Mucosa of rectum (tissue), 2 donors: ENCODE measurements around the gene DAPK1.

Experiments used
- H3K27ac ChIP-seq, 2 donors: one replicate each; pipeline ENCODE4 v1.7.0; 2013; ENCODE audit warnings: inconsistent platforms in 2 of 2, low read depth in 2 of 2, low read length in 2 of 2
- H3K27me3 ChIP-seq, 2 donors: one replicate each; pipeline ENCODE4 v1.7.0; 2013; ENCODE audit warnings: low read length in 2 of 2; ENCODE audit not compliant: control insufficient read depth in 2 of 2, insufficient read depth in 2 of 2
- H3K36me3 ChIP-seq, 2 donors: one replicate each; pipeline ENCODE4 v1.7.0; 2013; ENCODE audit warnings: low read length in 2 of 2; ENCODE audit not compliant: control insufficient read depth in 2 of 2, insufficient read depth in 2 of 2
- H3K4me1 ChIP-seq, 2 donors: one replicate each; pipeline ENCODE4 v1.7.0; 2013; ENCODE audit warnings: low read length in 2 of 2, mild to moderate bottlenecking in 1 of 2; ENCODE audit not compliant: control insufficient read depth in 2 of 2, insufficient read depth in 2 of 2
- H3K4me3 ChIP-seq, 2 donors: one replicate each; pipeline ENCODE4 v1.7.0; 2013; ENCODE audit warnings: low read length in 2 of 2
- H3K9ac ChIP-seq, 2 donors: one replicate each; pipeline ENCODE4 v1.7.0; 2013; ENCODE audit warnings: low read length in 2 of 2, low read depth in 1 of 2, mild to moderate bottlenecking in 1 of 2
- H3K9me3 ChIP-seq, 2 donors: one replicate each; pipeline ENCODE4 v1.7.0; 2013; ENCODE audit warnings: low read length in 2 of 2; ENCODE audit not compliant: control insufficient read depth in 2 of 2
- donor health status: healthy.
- donor health status: Normal muscosa, but diverticular disease.

The DAPK1 gene

GRCh38 chr9:87711857-87712800, 214.5 kb downstream of the DAPK1 start:
- Histone ChIP-seq H3K4me1 (peaks cover 0 to 2% of the 10 kb centered on the region in 2 donors), H3K4me3 (no peak overlapping the region), H3K9ac (no peak overlapping the region), H3K27me3 (no peaks in the 10 kb centered on the region), H3K36me3 (peaks cover 0 to 2% of the 10 kb centered on the region in 2 donors), H3K9me3 (no peaks in the 10 kb centered on the region), H3K27ac (peak overlapping the region in 1 of 2 donors; percentile 71)

- Histone ChIP-seq H3K9ac (peak overlapping the region in 1 of 2 donors; percentile 5), H3K9me3 (no peaks in the 10 kb centered on the region), H3K27me3 (no peaks in the 10 kb centered on the region), H3K4me1 (peaks cover 0 to 2% of the 10 kb centered on the region in 2 donors), H3K4me3 (no peak overlapping the region), H3K27ac (peak overlapping the region in 1 of 2 donors; percentile 71), H3K36me3 (no peaks in the 10 kb centered on the region)
These were observed 215.2 kb downstream of the DAPK1 start for GRCh38 chr9:87712801-87713277.

GRCh38 chr9:87713278-87713987, 215.8 kb downstream of the DAPK1 start:
- Histone ChIP-seq H3K27ac (peak overlapping the region; percentile 52 to 71), H3K27me3 (no peaks in the 10 kb centered on the region), H3K4me1 (peaks cover 0 to 2% of the 10 kb centered on the region in 2 donors), H3K36me3 (no peaks in the 10 kb centered on the region), H3K9ac (peak overlapping the region; percentile 5 to 24), H3K4me3 (peak overlapping the region; percentile 39 to 41), H3K9me3 (no peaks in the 10 kb centered on the region)

- Histone ChIP-seq H3K27ac (peak overlapping the region; percentile 52 to 71), H3K9ac (peak overlapping the region in 1 of 2 donors; percentile 5), H3K4me3 (peak overlapping the region in 1 of 2 donors; percentile 39), H3K4me1 (peaks cover 0 to 2% of the 10 kb centered on the region in 2 donors), H3K27me3 (no peaks in the 10 kb centered on the region), H3K9me3 (no peaks in the 10 kb centered on the region), H3K36me3 (no peaks in the 10 kb centered on the region)
These were observed 216.3 kb downstream of the DAPK1 start for GRCh38 chr9:87713988-87714330.

- Histone ChIP-seq H3K9ac (no peak overlapping the region), H3K27ac (no peak overlapping the region), H3K4me1 (peaks cover 0 to 2% of the 10 kb centered on the region in 2 donors), H3K27me3 (no peaks in the 10 kb centered on the region), H3K36me3 (no peaks in the 10 kb centered on the region), H3K9me3 (no peaks in the 10 kb centered on the region), H3K4me3 (no peak overlapping the region)
These were observed 217.2 kb downstream of the DAPK1 start for GRCh38 chr9:87714819-87715218.

- H3K9ac ChIP-seq, result no peak overlapping the region
- no peaks in the 10 kb centered on the region for H3K9me3 ChIP-seq
- no peak overlapping the region for H3K4me3 ChIP-seq
- H3K36me3 ChIP-seq, result no peaks in the 10 kb centered on the region
- H3K27me3 ChIP-seq, result no peaks in the 10 kb centered on the region
- peaks cover 0 to 2% of the 10 kb centered on the region in 2 donors for H3K4me1 ChIP-seq
- H3K27ac ChIP-seq, result no peak overlapping the region
These were observed 218.5 kb downstream of the DAPK1 start for GRCh38 chr9:87716141-87716540.

GRCh38 chr9:87717456-87717855, 219.8 kb downstream of the DAPK1 start:
- H3K9ac ChIP-seq, result no peak overlapping the region
- no peak overlapping the region for H3K27ac ChIP-seq
- H3K9me3 ChIP-seq, result no peaks in the 10 kb centered on the region
- H3K4me3 ChIP-seq, result no peak overlapping the region
- peaks cover 0 to 2% of the 10 kb centered on the region in 2 donors for H3K4me1 ChIP-seq
- H3K27me3 ChIP-seq, result no peaks in the 10 kb centered on the region
- H3K36me3 ChIP-seq, result no peaks in the 10 kb centered on the region

GRCh38 chr9:87718231-87718630, 220.6 kb downstream of the DAPK1 start:
- H3K4me1 ChIP-seq, result no peaks in the 10 kb centered on the region

GRCh38 chr9:87718852-87719612, 221.4 kb downstream of the DAPK1 start:
- no peaks in the 10 kb centered on the region for H3K36me3 ChIP-seq
- H3K27me3 ChIP-seq, result no peaks in the 10 kb centered on the region
- no peaks in the 10 kb centered on the region for H3K9me3 ChIP-seq
- H3K27ac ChIP-seq, result no peak overlapping the region
- no peak overlapping the region for H3K4me3 ChIP-seq
- H3K4me1 ChIP-seq, result no peaks in the 10 kb centered on the region
- H3K9ac ChIP-seq, result no peak overlapping the region

More at GRCh38 chr9:87718231-87718630, 220.6 kb downstream of the DAPK1 start:
- H3K27ac ChIP-seq, result no peak overlapping the region
- H3K36me3 ChIP-seq, result no peaks in the 10 kb centered on the region
- H3K9me3 ChIP-seq, result no peaks in the 10 kb centered on the region
- no peak overlapping the region for H3K4me3 ChIP-seq
- no peak overlapping the region for H3K9ac ChIP-seq
- no peaks in the 10 kb centered on the region for H3K27me3 ChIP-seq
